Stimulated activated CD4-positive, alpha-beta T cell treated with anti-CD3 and anti-CD28 coated beads, TNF-alpha, amount 100 ng/mL, for 4 hours (primary cell): ENCODE measurements around the gene NAB1.
"Not testable (repeated sequence)": the region's sequence is repeated elsewhere in the genome, so short reads cannot be mapped to it uniquely, and the experiment has no call there.

Experiments used
- DNase-seq, 3 experiments: peaks; one replicate each; pipeline ENCODE4 v3.0.0-alpha.2; 2020; ENCODE audit warnings: low read depth in 3 of 3

The NAB1 gene

GRCh38 chr2:190649035-190649797, at the start of gene NAB1:
Gene NAB1 (plus strand): TSS chr2:190649083. CDS start chr2:190659177, 10,094 bp downstream.
- peak; percentile 51 to 73 (median 56) for DNase-seq

DNA sequence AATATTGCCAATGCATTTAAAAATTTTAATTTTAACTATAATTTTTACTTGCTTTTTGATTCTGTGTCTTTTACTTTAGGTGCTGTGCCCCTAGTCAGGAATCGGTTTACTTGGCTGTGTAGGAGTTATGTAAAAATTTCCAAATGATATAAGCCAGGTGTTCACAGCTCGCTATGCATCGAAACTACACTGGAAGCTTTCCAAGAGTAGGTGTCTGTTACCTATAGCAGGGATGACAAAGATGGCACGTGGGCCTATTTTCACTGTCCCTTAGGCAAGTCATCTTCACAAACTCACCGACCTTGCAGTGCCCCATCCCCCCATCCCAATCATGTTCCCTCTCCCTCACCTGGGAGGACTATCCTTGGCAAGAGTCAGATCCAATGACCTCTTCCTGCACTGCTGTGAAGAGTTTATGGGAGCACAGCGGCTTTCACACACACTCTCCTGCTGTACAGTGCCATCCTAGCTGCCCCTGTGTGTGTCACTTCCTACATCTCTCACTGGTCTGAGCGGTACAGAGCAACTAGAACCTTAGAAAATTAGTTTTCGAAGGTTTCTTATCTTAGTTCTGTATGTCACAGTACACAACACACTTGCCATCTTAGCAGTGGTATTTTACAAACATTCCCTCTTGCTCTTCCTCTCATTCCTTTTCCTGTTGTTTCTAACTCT, 49.2 kb upstream of the NAB1 start:
- no peak for DNase-seq

DNA sequence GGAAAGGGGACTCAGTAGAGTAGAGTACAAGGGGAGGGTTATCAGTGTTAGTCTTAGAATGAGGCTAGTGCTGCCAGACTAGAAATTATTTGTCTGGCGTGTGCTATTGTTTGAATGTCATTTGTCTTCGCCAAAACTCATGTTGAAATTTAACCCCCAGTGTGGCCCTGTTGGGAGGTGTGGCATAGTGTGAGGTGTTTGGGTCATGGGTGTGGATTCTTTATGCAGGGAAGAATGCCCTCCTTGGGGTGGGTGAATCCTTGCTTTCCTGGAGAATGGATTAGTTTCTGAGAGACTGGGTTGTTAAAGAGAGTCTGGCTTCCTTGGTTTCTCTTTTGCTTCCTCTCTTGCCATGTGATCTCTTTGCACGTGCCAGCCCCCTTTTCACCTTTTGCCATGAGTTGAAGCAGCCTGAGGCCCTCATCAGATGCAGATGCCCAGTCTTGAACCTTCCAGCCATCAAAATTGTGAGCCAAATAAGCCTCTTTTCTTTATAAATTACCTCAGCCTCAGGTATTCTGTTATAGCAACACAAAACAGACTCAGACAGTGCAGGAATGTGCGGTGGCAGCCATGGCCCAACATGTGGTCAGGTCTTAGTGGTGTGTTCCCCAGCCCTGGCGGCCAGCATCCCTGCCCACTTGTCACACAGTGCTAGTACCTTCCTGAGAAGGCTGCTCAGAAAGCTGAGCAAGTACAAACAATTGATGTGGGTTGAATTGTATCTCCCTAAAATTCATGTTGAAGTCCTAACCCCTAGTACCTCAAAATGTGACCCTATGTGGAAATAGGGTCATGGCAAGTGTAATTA, 48.4 kb upstream of the NAB1 start:
- DNase-seq: no peak

- DNase-seq: no peak
Observed at GRCh38 chr2:190603374-190603773, 45.5 kb upstream of the NAB1 start.

DNA sequence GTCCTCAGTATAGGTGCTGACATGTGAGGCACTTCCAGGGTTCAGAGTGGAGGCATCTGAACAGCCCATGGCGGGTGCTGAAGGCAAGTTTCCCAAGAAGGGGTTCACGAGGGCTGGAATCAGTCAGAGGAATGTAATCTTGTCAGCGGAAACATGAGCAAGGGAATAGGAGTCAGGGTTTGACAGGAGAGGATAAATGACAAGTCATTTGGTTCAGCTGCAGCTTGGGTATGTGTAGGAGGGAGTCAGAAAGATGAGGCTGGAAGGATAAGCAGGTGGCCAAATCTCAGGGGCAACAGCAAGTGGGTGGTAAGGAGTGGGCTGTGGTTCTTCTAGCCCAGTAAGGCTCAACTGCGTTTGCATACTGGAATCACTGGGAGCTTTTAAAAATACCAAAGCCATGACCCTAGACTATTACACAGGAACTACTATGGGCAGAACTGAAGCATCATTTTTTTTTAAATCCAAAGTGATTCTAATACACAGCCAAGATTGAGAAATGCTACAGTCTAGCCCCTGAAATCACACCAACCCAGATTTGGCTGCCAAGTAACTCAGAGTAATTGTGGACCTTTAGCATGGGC, 41.8 kb upstream of the NAB1 start:
- DNase-seq: no peak

DNA sequence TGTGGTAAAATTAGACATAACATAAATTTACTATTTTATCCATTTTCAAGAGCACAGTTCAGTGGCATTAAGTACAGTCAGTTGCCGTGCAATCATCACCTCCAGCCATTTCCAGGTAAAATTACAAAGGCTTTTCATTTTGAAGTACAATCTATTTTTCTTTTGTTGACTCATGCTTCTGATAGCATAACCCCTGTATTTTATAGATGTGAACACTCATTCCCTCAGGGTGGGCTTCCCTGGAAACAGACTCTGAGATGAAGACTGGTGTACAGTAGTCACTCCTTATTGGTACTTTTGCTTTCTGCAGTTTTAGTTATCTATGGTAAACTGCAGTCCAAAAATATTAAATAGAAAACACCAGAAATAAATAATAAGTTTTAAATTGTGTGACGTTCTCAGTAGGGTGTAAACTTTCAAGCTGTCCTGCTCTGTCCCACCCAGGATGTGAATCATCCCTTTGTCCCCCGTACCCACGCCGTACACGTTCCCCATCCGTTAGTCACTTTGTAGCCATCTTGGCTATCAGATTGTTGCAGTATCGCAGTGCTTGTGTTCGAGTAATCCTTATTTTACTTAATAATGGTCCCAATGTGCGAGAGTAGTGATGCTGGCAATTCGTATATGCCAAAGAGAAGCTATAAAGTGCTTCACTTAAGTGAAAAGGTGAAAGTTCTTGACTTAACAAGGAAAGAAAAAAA, 41.1 kb upstream of the NAB1 start:
- DNase-seq: no peak

DNA sequence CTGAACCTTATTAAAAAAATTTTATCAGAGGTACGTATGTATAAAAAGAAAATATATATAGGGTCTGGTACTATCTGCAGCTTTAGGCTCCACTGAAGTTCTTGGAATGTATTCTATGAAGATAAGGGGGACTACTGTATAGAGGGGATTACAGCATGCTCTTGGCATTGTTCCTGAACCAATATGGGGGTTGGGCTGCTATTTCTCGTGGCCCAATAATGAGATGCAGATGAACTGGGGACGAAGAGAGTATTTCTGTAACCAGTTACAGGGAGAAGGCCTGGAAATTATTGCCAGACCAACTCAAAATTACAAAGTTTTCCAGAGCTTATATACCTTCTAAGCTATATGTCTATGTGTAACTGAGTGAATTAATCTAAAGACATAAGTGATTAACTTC, 40.0 kb upstream of the NAB1 start:
- not testable (repeated sequence) for DNase-seq

GRCh38 chr2:190609397-190609796, 39.5 kb upstream of the NAB1 start:
- DNase-seq: not testable (repeated sequence)

DNA sequence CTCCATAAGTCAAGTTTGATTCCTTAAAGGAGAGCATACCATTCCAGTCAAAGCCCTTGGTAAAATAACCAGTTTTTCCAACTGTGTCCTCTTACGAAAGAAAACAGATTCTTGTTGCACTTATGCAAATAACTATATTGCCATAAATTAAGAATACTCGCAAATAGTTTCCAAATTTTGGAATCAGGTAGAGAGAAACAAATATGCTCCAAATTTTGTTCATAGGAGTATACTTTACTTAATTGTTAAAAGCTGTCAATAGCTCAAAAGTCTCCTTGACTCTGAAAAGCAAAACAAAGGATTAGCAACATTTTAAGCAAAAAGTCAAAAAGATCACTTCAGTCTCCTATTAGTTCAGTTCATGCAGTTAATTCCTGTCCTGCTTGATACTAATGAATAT, 38.4 kb upstream of the NAB1 start:
- not testable (repeated sequence) for DNase-seq

GRCh38 chr2:190615555-190616200, 33.2 kb upstream of the NAB1 start:
- no peak for DNase-seq

DNA sequence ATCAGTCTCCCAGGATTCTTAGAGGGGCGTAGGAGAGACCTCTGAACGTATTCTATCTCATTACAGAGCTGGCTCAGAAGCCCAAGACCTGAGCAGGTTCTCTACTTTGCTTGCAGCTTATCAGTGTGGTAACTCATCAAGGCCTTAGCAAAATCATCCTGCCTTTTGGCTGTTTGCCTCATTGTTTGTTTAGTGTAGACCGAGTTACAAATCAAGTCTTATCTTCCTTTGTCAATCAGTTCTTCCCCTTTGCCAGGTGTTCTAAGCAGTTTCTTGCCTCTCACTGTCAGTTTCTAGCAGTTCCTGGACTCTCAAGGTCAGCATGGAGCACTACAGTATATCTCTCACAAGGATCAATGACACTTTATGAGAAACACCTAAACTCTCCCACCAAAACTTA, 30.9 kb upstream of the NAB1 start:
- no peak for DNase-seq

- no peak for DNase-seq
Observed at GRCh38 chr2:190625691-190626090, 23.2 kb upstream of the NAB1 start.

GRCh38 chr2:190626641-190627210, 22.2 kb upstream of the NAB1 start:
- no peak for DNase-seq

GRCh38 chr2:190627448-190628412, 21.2 kb upstream of the NAB1 start:
- DNase-seq: no peak

- no peak for DNase-seq
Observed at GRCh38 chr2:190628591-190629319, 20.1 kb upstream of the NAB1 start.

DNA sequence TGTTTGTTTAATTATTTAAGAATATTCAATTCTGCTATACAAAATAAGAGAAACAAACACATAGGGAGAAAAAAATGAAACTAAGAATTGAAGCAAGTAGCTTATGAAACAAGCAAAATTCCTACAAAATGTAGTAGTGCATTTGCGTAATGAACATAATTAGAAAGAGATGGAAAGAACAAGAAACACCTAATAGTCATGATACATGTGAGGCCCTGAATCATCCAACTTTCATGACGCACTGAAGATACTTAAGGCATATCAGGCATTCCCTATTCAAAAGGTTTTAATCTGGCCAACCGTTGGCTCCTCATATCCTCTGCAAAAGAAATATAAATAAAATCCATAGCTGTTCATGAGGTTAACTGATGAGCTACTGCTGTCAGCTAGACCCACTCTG, 14.5 kb upstream of the NAB1 start:
- DNase-seq: no peak

DNA sequence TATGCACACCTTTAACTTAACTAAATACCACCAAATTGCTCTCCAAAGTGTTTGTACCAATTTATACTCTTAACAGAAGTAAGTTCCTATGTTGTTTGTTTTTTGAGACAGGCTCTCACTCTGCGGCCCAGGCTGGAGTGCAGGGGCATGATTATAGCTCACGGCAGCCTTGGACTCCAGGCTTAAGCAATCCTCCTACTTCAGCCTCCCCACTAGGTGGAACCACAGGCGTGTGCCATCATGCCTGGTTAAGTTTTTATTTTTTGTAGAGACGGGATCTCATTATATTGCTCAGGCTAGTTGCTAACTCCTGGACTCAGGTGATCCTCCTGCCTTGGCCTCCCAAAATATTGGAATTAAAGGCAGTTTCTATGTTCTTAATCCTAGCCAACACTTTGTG, 13.1 kb upstream of the NAB1 start:
- no peak for DNase-seq

DNA sequence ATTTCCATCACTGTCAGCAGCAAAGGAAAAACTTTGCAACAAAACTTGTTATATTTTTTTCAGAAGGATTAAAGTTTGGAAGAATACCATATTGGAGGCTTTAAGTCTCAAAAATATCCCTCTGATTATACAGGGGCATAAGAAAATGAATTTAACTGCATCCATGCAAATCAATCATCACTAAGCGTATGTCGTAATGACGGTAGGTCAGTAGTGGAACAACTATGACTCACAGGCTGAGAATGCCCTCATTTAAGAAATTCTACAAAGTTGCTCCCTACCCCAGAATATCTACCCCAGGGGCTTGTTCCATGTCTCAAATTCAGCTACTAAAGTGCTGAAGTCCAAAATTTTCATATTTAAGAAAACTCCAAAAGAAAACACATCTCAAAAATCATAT, 12.5 kb upstream of the NAB1 start:
- DNase-seq: no peak

DNA sequence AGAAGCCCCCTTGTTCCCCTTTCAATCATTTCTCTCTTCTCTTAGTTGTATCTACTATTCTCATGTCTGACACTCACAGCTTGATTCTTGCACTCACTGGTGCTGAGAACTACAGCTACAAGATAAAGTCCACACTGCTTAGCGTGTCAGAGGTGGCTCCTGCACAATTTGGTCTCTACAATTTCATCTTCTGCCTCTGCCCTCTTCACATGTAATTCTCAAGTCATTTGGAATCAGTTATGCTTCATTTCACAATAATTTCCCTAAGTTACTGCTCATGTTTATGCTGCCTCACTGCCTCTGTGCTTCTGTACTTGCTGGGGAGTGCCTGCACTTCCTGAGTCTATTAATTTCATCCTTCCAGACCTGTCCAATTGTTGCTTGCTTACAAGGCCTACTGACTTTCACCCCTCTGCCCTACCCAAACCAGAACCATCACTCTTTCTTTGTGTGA, 11.6 kb upstream of the NAB1 start:
- DNase-seq: no peak
